HG03457 (cell line): ENCODE data around the gene TNFRSF19.
A peak's percentile ranks its signal among the peaks of the same experiment; 100 is the strongest.
"Not testable (repeated sequence)": the region's sequence is repeated elsewhere in the genome, so short reads cannot be mapped to it uniquely, and the experiment has no call there.

Experiments used
- ATAC-seq: cut with Tn5 transposase; IDR thresholded peaks from one replicate; pipeline ENCODE4 v1.9.1; 2021; ENCODE audit warnings: moderate number of reproducible peaks; ENCODE audit not compliant: unreplicated experiment

The TNFRSF19 gene

GRCh38 chr13:23567906-23568460 is 2.2 kb upstream of the TNFRSF19 start:
- ATAC-seq, result no peak

GRCh38 chr13:23570921-23571315 is 706 bp downstream of the TNFRSF19 start:
- ATAC-seq, result no peak

- no peak for ATAC-seq
These were observed 1.2 kb downstream of the TNFRSF19 start for GRCh38 chr13:23571431-23571830.

- ATAC-seq, result no peak
These were observed 2.6 kb downstream of the TNFRSF19 start for GRCh38 chr13:23572836-23573235.

GRCh38 chr13:23574421-23575145 is 4.4 kb downstream of the TNFRSF19 start:
- ATAC-seq, result no peak

GRCh38 chr13:23575632-23576031 is 5.4 kb downstream of the TNFRSF19 start:
- no peak for ATAC-seq

GRCh38 chr13:23578411-23579071 is 8.3 kb downstream of the TNFRSF19 start:
- ATAC-seq, result peak; percentile 56

- peak; percentile 87 for ATAC-seq
These were observed 9.1 kb downstream of the TNFRSF19 start for GRCh38 chr13:23579072-23579895.

- ATAC-seq, result no peak
These were observed 9.9 kb downstream of the TNFRSF19 start for GRCh38 chr13:23579896-23580683.

- ATAC-seq, result no peak
These were observed 10.5 kb downstream of the TNFRSF19 start for GRCh38 chr13:23580684-23581060.

GRCh38 chr13:23583491-23583890 is 13.3 kb downstream of the TNFRSF19 start:
- no peak for ATAC-seq

- no peak for ATAC-seq
These were observed 14.1 kb downstream of the TNFRSF19 start for GRCh38 chr13:23584275-23584674.

GRCh38 chr13:23586336-23586735 is 16.1 kb downstream of the TNFRSF19 start:
- no peak for ATAC-seq

GRCh38 chr13:23588666-23589065 is 18.5 kb downstream of the TNFRSF19 start:
- no peak for ATAC-seq

GRCh38 chr13:23592596-23592995 is 22.4 kb downstream of the TNFRSF19 start:
- ATAC-seq, result no peak

GRCh38 chr13:23593148-23593547 is 22.9 kb downstream of the TNFRSF19 start:
- no peak for ATAC-seq

GRCh38 chr13:23594290-23594689 is 24.1 kb downstream of the TNFRSF19 start:
- not testable (repeated sequence) for ATAC-seq

- no peak for ATAC-seq
These were observed 28.2 kb downstream of the TNFRSF19 start for GRCh38 chr13:23598369-23598768.

- no peak for ATAC-seq
These were observed 29.1 kb downstream of the TNFRSF19 start for GRCh38 chr13:23599083-23599925.

- ATAC-seq, result no peak
These were observed 29.9 kb downstream of the TNFRSF19 start for GRCh38 chr13:23600100-23600499.
